Transverse colon (tissue), 4 donors: Measurements from ENCODE around the gene TPD52L2.

Experiments
- EP300 ChIP-seq: sonication (generic); formaldehyde crosslinking; IDR thresholded peaks from one replicate; pipeline ENCODE4 v1.6.1; 2017; ENCODE audit warnings: antibody characterized with exemption, low read depth
- POLR2A ChIP-seq: fragments of 450-650 bp; IDR thresholded peaks from one replicate; pipeline ENCODE4 v1.6.1; 2016; ENCODE audit warnings: antibody characterized with exemption, mild to moderate bottlenecking, moderate library complexity
- POLR2AphosphoS5 ChIP-seq, 3 donors: sonication (generic); formaldehyde crosslinking; IDR thresholded peaks; one replicate each; pipeline ENCODE4 v1.6.1; 2016; ENCODE audit warnings: antibody characterized with exemption in 3 of 3
- TF ChIP-seq, protein P1 (sequence below), 5 experiments: fragments of 200-600 bp in 3 of 5; fragments of 450-650 bp in 2 of 5; sonication (generic) in 3 of 5; IDR thresholded peaks; 1 replicate in 2 of 5; 2 replicates in 3 of 5; pipeline ENCODE4 v1.5.1; 2016 to 2017; ENCODE audit warnings: antibody characterized with exemption in 5 of 5, inconsistent platforms in 3 of 5, mild to moderate bottlenecking in 2 of 5, moderate library complexity in 1 of 5

DNA sequence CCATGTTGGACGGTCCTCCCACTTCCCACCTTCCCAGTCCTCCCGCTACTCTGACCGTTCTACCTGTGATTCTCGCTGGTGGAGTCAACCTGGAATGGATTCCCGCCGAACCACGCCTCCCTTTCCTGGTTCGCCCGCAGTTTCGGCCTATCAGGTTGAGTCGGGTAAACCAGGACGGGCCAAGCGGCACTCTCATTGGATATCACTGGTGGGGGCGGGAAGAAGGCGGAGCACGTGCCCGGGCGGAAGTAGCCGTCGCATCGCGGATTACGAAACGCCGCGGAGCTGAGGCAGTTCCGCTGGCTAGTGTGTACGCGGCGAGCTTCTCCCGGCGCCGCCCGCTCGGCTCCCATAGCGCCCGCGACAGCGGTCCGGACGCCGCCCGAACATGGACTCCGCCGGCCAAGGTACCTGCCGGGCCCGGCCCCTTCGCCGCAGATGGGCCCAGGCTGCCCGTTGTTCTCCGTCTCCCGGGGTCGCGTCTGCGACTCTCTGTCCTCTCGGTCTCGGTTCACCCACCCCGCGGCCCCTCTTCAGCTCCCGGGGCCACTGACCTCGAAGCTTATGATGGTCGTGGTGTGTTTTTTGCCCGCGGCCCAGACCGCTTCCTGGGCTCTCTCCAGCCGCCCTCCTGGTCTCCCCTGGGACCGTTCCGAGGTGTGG lies at the start of gene TPD52L2:
- TF ChIP-seq, protein P1, sequence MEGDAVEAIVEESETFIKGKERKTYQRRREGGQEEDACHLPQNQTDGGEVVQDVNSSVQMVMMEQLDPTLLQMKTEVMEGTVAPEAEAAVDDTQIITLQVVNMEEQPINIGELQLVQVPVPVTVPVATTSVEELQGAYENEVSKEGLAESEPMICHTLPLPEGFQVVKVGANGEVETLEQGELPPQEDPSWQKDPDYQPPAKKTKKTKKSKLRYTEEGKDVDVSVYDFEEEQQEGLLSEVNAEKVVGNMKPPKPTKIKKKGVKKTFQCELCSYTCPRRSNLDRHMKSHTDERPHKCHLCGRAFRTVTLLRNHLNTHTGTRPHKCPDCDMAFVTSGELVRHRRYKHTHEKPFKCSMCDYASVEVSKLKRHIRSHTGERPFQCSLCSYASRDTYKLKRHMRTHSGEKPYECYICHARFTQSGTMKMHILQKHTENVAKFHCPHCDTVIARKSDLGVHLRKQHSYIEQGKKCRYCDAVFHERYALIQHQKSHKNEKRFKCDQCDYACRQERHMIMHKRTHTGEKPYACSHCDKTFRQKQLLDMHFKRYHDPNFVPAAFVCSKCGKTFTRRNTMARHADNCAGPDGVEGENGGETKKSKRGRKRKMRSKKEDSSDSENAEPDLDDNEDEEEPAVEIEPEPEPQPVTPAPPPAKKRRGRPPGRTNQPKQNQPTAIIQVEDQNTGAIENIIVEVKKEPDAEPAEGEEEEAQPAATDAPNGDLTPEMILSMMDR (IDR thresholded peaks at IDR 0.05) = no peak
- TF ChIP-seq EP300 (no peak), POLR2A (peak; percentile 97), POLR2AphosphoS5 (IDR thresholded peaks at IDR 0.05) (peak; percentile 93 to 97 (median 94))
